ENCODE measurements around the gene CELF4.

Gene CELF4

GRCh38 chr18:37282386-37283037 lies 283.1 kb downstream of the CELF4 start:
- H3K4me3 ChIP-seq (ENCODE audit: control insufficient read depth, low read depth, low read length) = no peak overlapping the region
- TF ChIP-seq CTCF (conservative IDR thresholded peaks at IDR 0.05; ENCODE audit: control insufficient read depth, insufficient read depth, low read depth, low read length) = peak; percentile 34
- DNase-seq (ENCODE audit: low read depth) = no peak

GRCh38 chr18:37280701-37281393 lies 284.8 kb downstream of the CELF4 start:
- no peak for TF ChIP-seq CTCF (conservative IDR thresholded peaks at IDR 0.05; ENCODE audit: control insufficient read depth, insufficient read depth, low read depth, low read length)
- no peak for DNase-seq (ENCODE audit: low read depth)
- H3K4me3 ChIP-seq (ENCODE audit: control insufficient read depth, low read depth, low read length) = no peak overlapping the region

GRCh38 chr18:37277804-37278203 lies 287.8 kb downstream of the CELF4 start:
- no peak for TF ChIP-seq CTCF (conservative IDR thresholded peaks at IDR 0.05; ENCODE audit: control insufficient read depth, insufficient read depth, low read depth, low read length)
- H3K4me3 ChIP-seq (ENCODE audit: control insufficient read depth, low read depth, low read length) = no peak overlapping the region
- no peak for DNase-seq (ENCODE audit: low read depth)

- TF ChIP-seq CTCF (conservative IDR thresholded peaks at IDR 0.05; ENCODE audit: control insufficient read depth, insufficient read depth, low read depth, low read length) = no peak
- H3K4me3 ChIP-seq (ENCODE audit: control insufficient read depth, low read depth, low read length) = no peak overlapping the region
- no peak for DNase-seq (ENCODE audit: low read depth)
Observed at GRCh38 chr18:37276111-37276890, 289.3 kb downstream of the CELF4 start.

- H3K4me3 ChIP-seq (ENCODE audit: control insufficient read depth, low read depth, low read length) = no peak overlapping the region
- no peak for TF ChIP-seq CTCF (conservative IDR thresholded peaks at IDR 0.05; ENCODE audit: control insufficient read depth, insufficient read depth, low read depth, low read length)
Observed at GRCh38 chr18:37275237-37275741, 290.3 kb downstream of the CELF4 start.

GRCh38 chr18:37274309-37275236 lies 291.0 kb downstream of the CELF4 start:
- TF ChIP-seq CTCF (conservative IDR thresholded peaks at IDR 0.05; ENCODE audit: control insufficient read depth, insufficient read depth, low read depth, low read length) = no peak

More at GRCh38 chr18:37275237-37275741, 290.3 kb downstream of the CELF4 start:
- DNase-seq (ENCODE audit: low read depth) = no peak

More at GRCh38 chr18:37274309-37275236, 291.0 kb downstream of the CELF4 start:
- no peak overlapping the region for H3K4me3 ChIP-seq (ENCODE audit: control insufficient read depth, low read depth, low read length)
- no peak for DNase-seq (ENCODE audit: low read depth)

Data from fibroblast of mammary gland (primary cell).